Activated CD4-positive, alpha-beta T cell treated with anti-CD3 and anti-CD28 coated beads, Interleukin-2, amount 10 ng/mL, durations not matched to agents 7 days and 5 days (primary cell): ENCODE data around the gene RAB3D. TPM values are rescaled to one million over a fixed set of nuclear protein-coding genes. Genes with fewer than 3 reads are reported as not detected.
A peak's percentile ranks its signal among the peaks of the same experiment; 100 is the strongest.

Experiments
- CTCF ChIA-PET: fragments of 350-600 bp; sonication (Branson Sonifier 250); formaldehyde crosslinking; loops from one replicate; lab custom pipeline; 2021; ENCODE audit warnings: antibody characterized with exemption; lab: Charles Lee
- POLR2A ChIA-PET: fragments of 350-600 bp; sonication (Branson Sonifier 250); formaldehyde crosslinking; loops from one replicate; lab custom pipeline; 2021; ENCODE audit warnings: antibody characterized with exemption; lab: Charles Lee
- DNase-seq: peaks from one replicate; pipeline ENCODE4 v3.0.0-alpha.2; 2020
- H3K27ac Mint-ChIP-seq: one replicate; pipeline ENCODE4 v1.8.0; 2021; ENCODE audit warnings: mild to moderate bottlenecking, moderate library complexity, mixed read lengths
- H3K27me3 Mint-ChIP-seq: one replicate; pipeline ENCODE4 v1.8.0; 2021; ENCODE audit warnings: mixed read lengths
- H3K36me3 Mint-ChIP-seq: one replicate; pipeline ENCODE4 v1.8.0; 2021; ENCODE audit warnings: low read depth, mixed read lengths
- H3K4me1 Mint-ChIP-seq: one replicate; pipeline ENCODE4 v1.8.0; 2021; ENCODE audit warnings: mixed read lengths
- H3K4me3 Mint-ChIP-seq: one replicate; pipeline ENCODE4 v1.8.0; 2021; ENCODE audit warnings: mild to moderate bottlenecking, moderate library complexity, mixed read lengths
- H3K9me3 Mint-ChIP-seq: one replicate; pipeline ENCODE4 v1.8.0; 2021; ENCODE audit warnings: mixed read lengths
- total RNA-seq, 2 experiments: library from RNA; stranded (reverse); gene quantifications; one replicate each; pipeline ENCODE4 v1.2.3, GENCODE V29; 2021

Gene RAB3D
- total RNA-seq, 2 experiments from 2014 or later: 3.2 to 3.6 TPM

- peaks cover 4% of the 10 kb centered on the region for H3K27me3 Mint-ChIP-seq
These were observed 37.8 kb upstream of the RAB3D start for GRCh38 chr19:11377237-11377636.

DNA sequence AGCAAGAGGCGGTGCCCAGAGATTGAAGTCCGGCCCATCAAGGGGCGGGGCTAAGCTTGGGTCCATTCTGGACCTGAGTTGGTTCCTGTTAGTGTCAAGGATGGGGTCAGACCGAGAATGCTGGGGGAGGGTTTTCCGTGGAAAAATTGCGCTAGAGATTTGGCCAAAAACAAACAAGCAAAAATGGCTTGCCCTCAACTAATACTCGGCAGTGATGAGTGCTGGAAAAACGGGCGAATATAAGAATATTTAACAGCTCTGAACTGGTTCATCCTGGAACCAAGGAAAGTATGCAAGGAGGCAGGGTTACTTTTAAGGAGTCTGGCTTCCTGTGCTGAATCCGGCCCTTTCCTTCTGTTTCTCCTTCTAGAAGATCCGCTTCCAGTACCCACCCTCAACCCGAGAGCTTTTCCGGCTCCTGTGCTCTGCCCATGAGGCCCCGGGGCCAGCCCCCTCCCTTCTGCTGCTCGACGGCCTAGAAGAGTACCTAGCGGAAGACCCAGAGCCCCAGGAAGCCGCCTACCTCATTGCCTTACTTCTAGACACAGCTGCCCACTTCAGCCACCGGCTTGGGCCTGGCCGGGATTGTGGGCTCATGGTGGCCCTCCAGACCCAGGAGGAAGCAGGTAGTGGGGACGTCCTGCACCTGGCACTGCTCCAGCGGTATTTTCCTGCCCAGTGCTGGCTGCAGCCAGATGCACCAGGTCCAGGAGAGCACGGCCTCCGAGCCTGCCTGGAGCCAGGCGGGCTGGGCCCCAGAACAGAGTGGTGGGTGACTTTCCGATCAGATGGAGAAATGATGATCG lies 35.9 kb upstream of the RAB3D start:
- DNase-seq: peak; percentile 88
- Mint-ChIP-seq H3K27ac (no peak overlapping the region), H3K4me1 (peaks cover 35% of the 10 kb centered on the region), H3K36me3 (peaks cover 18% of the 10 kb centered on the region), H3K9me3 (peaks cover 2% of the 10 kb centered on the region), H3K27me3 (no peaks in the 10 kb centered on the region), H3K4me3 (no peak overlapping the region)
- POLR2A ChIA-PET: interaction anchor here (0.6 to 1.5 kb wide), 4 partner anchors 15 to 680 kb away, joined by 3 to 5 read pairs (median 3); partner anchors contain the start of genes CCDC159 and TMEM205
- CTCF ChIA-PET: interaction anchor here (0.6 to 2.0 kb wide), 12 partner anchors 8 to 161 kb away, joined by 3 to 12 read pairs (median 4); partner anchors contain the start of genes CCDC159, ODAD3, PRKCSH and TMEM205

More at GRCh38 chr19:11377237-11377636, 37.8 kb upstream of the RAB3D start:
- Mint-ChIP-seq H3K4me1 (peaks cover 48% of the 10 kb centered on the region), H3K4me3 (peak overlapping the region; percentile 47), H3K36me3 (peaks cover 18% of the 10 kb centered on the region), H3K9me3 (peaks cover 2% of the 10 kb centered on the region), H3K27ac (peak overlapping the region; percentile 82)
- CTCF ChIA-PET: interaction anchor here (0.7 to 1.6 kb wide), 9 partner anchors 9 to 119 kb away, joined by 3 to 10 read pairs (median 4); partner anchors contain the start of genes ODAD3 and PRKCSH
- peak; percentile 47 for DNase-seq
- POLR2A ChIA-PET: no interaction called here

DNA sequence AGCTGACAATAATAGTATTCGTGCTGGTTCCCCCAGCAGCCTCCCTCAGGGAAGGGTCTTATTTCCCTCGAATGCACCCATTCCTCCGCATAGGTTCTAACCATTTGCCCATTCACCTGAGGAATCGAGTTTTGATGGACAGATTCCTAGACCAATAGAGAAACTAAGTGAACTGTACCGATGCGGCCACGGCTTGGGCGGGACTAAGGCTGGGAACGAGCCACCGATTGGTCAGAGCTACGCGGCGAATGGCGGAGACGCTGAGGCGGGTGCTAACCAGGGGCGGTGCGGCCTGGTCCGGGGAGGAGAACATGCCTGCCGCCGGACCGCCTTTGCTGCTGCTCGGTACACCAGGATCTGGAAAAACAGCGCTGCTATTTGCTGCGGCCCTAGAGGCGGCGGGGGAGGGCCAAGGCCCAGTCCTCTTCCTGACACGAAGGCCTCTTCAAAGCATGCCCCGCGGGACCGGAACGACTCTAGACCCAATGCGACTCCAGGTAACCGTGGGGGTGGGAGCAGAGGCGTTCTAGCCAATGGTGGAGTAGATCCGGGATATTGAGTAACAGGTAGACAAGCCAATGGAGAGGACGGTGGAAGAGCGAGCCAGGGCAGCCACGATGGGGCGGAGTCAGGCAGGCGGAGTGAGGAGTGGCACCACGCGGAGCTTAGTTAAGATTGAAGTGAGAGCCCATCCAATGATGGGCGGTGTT lies 35.1 kb upstream of the RAB3D start, which contains the start of gene SWSAP1:
Gene SWSAP1, plus strand, starts transcription at position 234 of the 710 bp plus-strand sequence. Its CDS starts 15 bp downstream, at position 249.
- POLR2A ChIA-PET: interaction anchor here (0.5 to 1.5 kb wide), 4 partner anchors 28 to 645 kb away, joined by 3 to 5 read pairs (median 4); partner anchors contain the start of genes CCDC159 and TMEM205

GRCh38 chr19:11373885-11374432 lies 34.5 kb upstream of the RAB3D start:
- ChIA-PET CTCF (interaction anchor here (0.5 to 2.0 kb wide), 8 partner anchors 9 to 1297 kb away, joined by 3 to 12 read pairs (median 4); partner anchors contain the start of genes CCDC159, PRKCSH and TMEM205), POLR2A (interaction anchor here (0.5 to 0.7 kb wide), 2 partner anchors 281 to 645 kb away, joined by 3 to 4 read pairs; no protein-coding TSS in a partner anchor)
- Mint-ChIP-seq H3K4me1 (peaks cover 28% of the 10 kb centered on the region), H3K4me3 (no peak overlapping the region), H3K27me3 (no peaks in the 10 kb centered on the region), H3K9me3 (peaks cover 2% of the 10 kb centered on the region), H3K27ac (no peak overlapping the region), H3K36me3 (peaks cover 16% of the 10 kb centered on the region)
- no peak for DNase-seq

More for the DNA sequence above, 35.1 kb upstream of the RAB3D start, which contains the start of gene SWSAP1:
- peaks cover 16% of the 10 kb centered on the region for H3K36me3 Mint-ChIP-seq
- H3K9me3 Mint-ChIP-seq: peaks cover 2% of the 10 kb centered on the region
- H3K4me3 Mint-ChIP-seq: peak within 1 kb of the TSS; percentile 5
- CTCF ChIA-PET: interaction anchor here (0.5 to 2.0 kb wide), 13 partner anchors 9 to 1297 kb away, joined by 3 to 12 read pairs (median 3); partner anchors contain the start of genes CCDC159, PRKCSH and TMEM205
- H3K27me3 Mint-ChIP-seq: no peaks in the 10 kb centered on the region
- peak; percentile 98 for DNase-seq
- no peak within 1 kb of the TSS for H3K27ac Mint-ChIP-seq
- H3K4me1 Mint-ChIP-seq: peaks cover 28% of the 10 kb centered on the region

- peaks cover 2% of the 10 kb centered on the region for H3K9me3 Mint-ChIP-seq
- H3K36me3 Mint-ChIP-seq: peaks cover 14% of the 10 kb centered on the region
- CTCF ChIA-PET: interaction anchor here (1.4 to 2.0 kb wide), 2 partner anchors 10 to 62 kb away, joined by 5 to 7 read pairs; partner anchors contain the start of gene PRKCSH
- DNase-seq: no peak
- H3K4me1 Mint-ChIP-seq: peaks cover 24% of the 10 kb centered on the region
- H3K27me3 Mint-ChIP-seq: no peaks in the 10 kb centered on the region
- H3K27ac Mint-ChIP-seq: no peak overlapping the region
- POLR2A ChIA-PET: no interaction called here
- peak overlapping the region; percentile 5 for H3K4me3 Mint-ChIP-seq
These were observed 33.9 kb upstream of the RAB3D start for GRCh38 chr19:11373166-11373884.

GRCh38 chr19:11370744-11371143 lies 31.3 kb upstream of the RAB3D start:
- Mint-ChIP-seq H3K9me3 (no peaks in the 10 kb centered on the region), H3K4me1 (peaks cover 7% of the 10 kb centered on the region), H3K27ac (no peak overlapping the region), H3K27me3 (no peaks in the 10 kb centered on the region), H3K36me3 (peaks cover 3% of the 10 kb centered on the region), H3K4me3 (no peak overlapping the region)
- ChIA-PET CTCF (interaction anchor here (0.5 to 5.5 kb wide), 3 partner anchors 10 to 330 kb away, joined by 4 to 28 read pairs (median 13); partner anchors contain the start of genes CCDC159 and TMEM205), POLR2A (interaction anchor here (0.6 kb wide), 1 partner anchor 11 kb away, joined by 4 read pairs; no protein-coding TSS in a partner anchor)
- DNase-seq: no peak

DNA sequence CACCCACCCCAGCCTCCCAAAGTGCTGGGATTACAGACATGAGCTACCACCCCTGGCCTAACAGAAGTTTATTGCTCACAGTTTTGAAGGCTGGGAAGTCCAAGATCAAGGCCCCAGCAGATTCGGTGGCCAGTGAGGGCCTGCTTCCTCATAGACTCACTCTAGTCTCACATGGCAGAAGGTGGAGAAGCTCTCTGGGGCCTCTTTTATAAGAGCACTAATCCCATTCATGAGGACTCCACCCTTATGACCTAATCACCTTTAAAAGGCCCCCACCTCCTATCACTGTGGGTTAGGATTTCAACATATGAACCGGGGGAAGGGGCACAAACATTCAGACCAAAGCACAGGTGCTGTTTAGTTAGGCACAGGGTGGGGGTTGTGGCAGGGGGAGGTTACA lies 28.1 kb upstream of the RAB3D start:
- DNase-seq: no peak
- Mint-ChIP-seq H3K36me3 (peaks cover 3% of the 10 kb centered on the region), H3K27me3 (no peaks in the 10 kb centered on the region), H3K9me3 (no peaks in the 10 kb centered on the region), H3K27ac (no peak overlapping the region), H3K4me1 (no peaks in the 10 kb centered on the region), H3K4me3 (no peak overlapping the region)
- ChIA-PET POLR2A (no interaction called here), CTCF (interaction anchor here (1.1 to 5.5 kb wide), 5 partner anchors 9 to 68 kb away, joined by 3 to 28 read pairs (median 6); partner anchors contain the start of genes CCDC159, ODAD3, PRKCSH and TMEM205)

GRCh38 chr19:11365557-11366117 lies 26.2 kb upstream of the RAB3D start:
- ChIA-PET CTCF (interaction anchor here (0.5 kb wide), 1 partner anchor 505 kb away, joined by 3 read pairs; no protein-coding TSS in a partner anchor), POLR2A (no interaction called here)
- no peaks in the 10 kb centered on the region for H3K27me3 Mint-ChIP-seq

DNA sequence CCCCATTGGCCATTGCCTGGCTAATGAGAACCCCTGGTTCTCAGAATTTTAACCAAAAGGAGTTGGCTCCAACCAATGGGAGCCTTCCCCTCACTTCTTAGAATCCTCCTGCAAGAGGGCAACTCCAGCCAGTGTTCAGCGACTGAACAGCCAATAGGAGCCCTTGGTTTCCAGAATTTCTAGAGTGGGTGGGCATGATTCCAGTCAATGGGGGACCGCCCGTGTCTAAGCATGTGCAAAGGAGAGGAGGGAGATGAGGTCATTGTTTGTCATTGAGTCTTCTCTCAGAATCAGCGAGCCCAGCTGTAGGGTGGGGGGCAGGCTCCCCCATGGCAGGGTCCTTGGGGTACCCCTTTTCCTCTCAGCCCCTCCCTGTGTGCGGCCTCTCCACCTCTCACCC lies 25.5 kb upstream of the RAB3D start:
- CTCF ChIA-PET: no interaction called here
- H3K4me3 Mint-ChIP-seq: no peak overlapping the region
- DNase-seq: no peak
- peaks cover 3% of the 10 kb centered on the region for H3K36me3 Mint-ChIP-seq
- POLR2A ChIA-PET: no interaction called here
- no peaks in the 10 kb centered on the region for H3K9me3 Mint-ChIP-seq
- no peaks in the 10 kb centered on the region for H3K4me1 Mint-ChIP-seq
- H3K27ac Mint-ChIP-seq: no peak overlapping the region
- no peaks in the 10 kb centered on the region for H3K27me3 Mint-ChIP-seq

More at GRCh38 chr19:11365557-11366117, 26.2 kb upstream of the RAB3D start:
- no peak overlapping the region for H3K4me3 Mint-ChIP-seq
- peaks cover 3% of the 10 kb centered on the region for H3K36me3 Mint-ChIP-seq
- H3K27ac Mint-ChIP-seq: no peak overlapping the region
- no peak for DNase-seq
- no peaks in the 10 kb centered on the region for H3K9me3 Mint-ChIP-seq
- H3K4me1 Mint-ChIP-seq: no peaks in the 10 kb centered on the region

GRCh38 chr19:11364296-11364904 lies 24.9 kb upstream of the RAB3D start:
- H3K36me3 Mint-ChIP-seq: peaks cover 2% of the 10 kb centered on the region
- H3K4me3 Mint-ChIP-seq: no peak overlapping the region
- H3K9me3 Mint-ChIP-seq: no peaks in the 10 kb centered on the region
- CTCF ChIA-PET: no interaction called here
- no peak for DNase-seq
- no peaks in the 10 kb centered on the region for H3K4me1 Mint-ChIP-seq
- POLR2A ChIA-PET: no interaction called here
- no peak overlapping the region for H3K27ac Mint-ChIP-seq
- no peaks in the 10 kb centered on the region for H3K27me3 Mint-ChIP-seq

- H3K36me3 Mint-ChIP-seq: peaks cover 2% of the 10 kb centered on the region
- H3K4me1 Mint-ChIP-seq: no peaks in the 10 kb centered on the region
- no peaks in the 10 kb centered on the region for H3K9me3 Mint-ChIP-seq
- ChIA-PET CTCF (interaction anchor here (0.6 kb wide), 1 partner anchor 49 kb away, joined by 4 read pairs; no protein-coding TSS in a partner anchor), POLR2A (no interaction called here)
- H3K27me3 Mint-ChIP-seq: no peaks in the 10 kb centered on the region
- H3K27ac Mint-ChIP-seq: no peak overlapping the region
- H3K4me3 Mint-ChIP-seq: no peak overlapping the region
- DNase-seq: no peak
These were observed 24.4 kb upstream of the RAB3D start for GRCh38 chr19:11363881-11364280.
